ENCODE results near the gene OR4F6. TPM values are rescaled to one million over a fixed set of nuclear protein-coding genes. Genes with fewer than 3 reads are reported as not detected.

The OR4F6 gene
- total RNA-seq (2022; extraction: Qiagen RNA extraction; ENCODE audit: low read depth) = not detected in 5 replicates

GRCh38 chr15:101803209-101803608, at the start of gene OR4F6:
TSS of gene OR4F6 (plus strand) at chr15:101803509. CDS start at chr15:101805720, 2,211 bp downstream.

DNA sequence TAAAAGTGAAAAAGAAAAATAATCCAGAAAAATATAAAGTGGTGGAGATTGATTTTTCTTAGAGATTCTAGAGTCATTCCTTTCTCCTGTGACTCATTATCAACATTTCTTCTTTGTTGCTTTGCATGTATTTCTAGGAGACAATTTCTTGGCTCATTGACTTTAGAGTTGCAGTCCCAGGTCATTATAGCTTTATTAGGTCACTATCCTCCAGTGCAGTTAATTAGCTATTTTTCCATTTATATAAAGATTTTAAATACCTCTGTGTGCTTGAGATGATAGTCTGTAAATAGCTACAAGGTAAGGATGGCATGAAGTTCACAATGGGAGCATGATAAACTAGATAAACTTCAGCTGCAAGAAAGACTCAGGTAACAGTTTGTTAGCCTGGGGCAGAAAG, 8.6 kb downstream of the OR4F6 start, which contains the start of gene OR4F15:
OR4F15 (plus strand) TSS at position 301 of the 400 bp plus-strand sequence. CDS start 5,985 bp downstream, outside the sequence.

Other genes starting within 250 kb of the OR4F6 start
- 28.9 to 33.4 TPM (median 31.8 TPM) in 5 replicates for gene TM2D3, start 151.1 kb upstream of the OR4F6 start, total RNA-seq (2022; extraction: Qiagen RNA extraction; ENCODE audit: low read depth)
- 6.2 to 10.4 TPM (median 7.2 TPM) in 5 replicates for gene TARS3, start 79.0 kb upstream of the OR4F6 start, total RNA-seq (2022; extraction: Qiagen RNA extraction; ENCODE audit: low read depth)
- not detected in 5 replicates for gene OR4F15, start 8.7 kb downstream of the OR4F6 start, total RNA-seq (2022; extraction: Qiagen RNA extraction; ENCODE audit: low read depth)